NCI-H2227 (cell line): ENCODE data around the gene PPP2R5C.

Source experiments
- DNase-seq: peaks from one replicate; lab custom pipeline; 2025; ENCODE audit not compliant: unreplicated experiment; lab: John Stamatoyannopoulos, UW

PPP2R5C gene

GRCh38 chr14:101937926-101938767 is 176.6 kb downstream of the PPP2R5C start:
- DNase-seq, result no peak

DNA sequence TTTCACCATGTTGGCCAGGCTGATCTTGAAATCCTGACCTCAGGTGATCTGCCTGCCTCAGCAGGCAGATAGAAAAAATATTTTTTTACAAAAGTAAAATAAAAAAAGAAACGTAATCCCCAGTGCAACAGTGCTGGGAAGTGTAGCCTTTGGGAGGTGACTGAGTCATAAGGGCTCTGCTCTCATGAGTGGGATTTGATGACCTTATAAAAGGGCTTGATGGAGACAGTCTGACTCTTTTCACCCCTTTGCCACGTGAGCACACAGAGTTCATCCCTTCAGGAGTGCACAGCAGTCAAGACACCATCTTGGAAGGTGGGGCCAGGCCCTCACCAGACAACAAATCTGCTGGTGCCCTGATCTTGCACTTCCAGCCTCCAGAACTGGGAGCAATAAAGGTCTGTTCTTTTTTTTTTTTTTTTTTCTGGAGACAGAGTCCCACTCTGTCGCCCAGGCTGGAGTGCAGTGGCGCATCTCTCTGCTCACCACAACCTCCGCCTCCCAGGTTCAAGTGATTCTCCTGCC is 178.2 kb downstream of the PPP2R5C start:
- DNase-seq, result no peak

DNA sequence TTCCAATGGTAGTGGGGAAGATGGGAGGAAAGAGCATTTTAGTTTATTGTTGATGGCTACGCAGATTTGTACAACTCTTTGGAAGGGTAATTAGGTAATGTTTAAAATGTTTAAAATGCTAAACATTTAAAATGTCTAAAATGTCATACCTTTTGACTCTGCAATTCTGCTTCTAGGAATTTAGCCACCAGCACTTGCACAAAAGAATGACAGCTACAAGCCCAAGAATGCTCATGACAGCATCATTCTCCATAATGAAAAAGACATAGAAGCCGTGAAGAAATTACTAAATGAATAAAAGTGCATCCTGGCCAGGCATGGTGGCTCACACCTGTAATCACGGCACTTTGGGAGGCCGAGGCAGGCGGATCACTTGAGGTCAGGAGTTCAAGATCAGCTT is 182.9 kb downstream of the PPP2R5C start:
- no peak for DNase-seq

- no peak for DNase-seq
Measured at GRCh38 chr14:101945171-101945570, 183.7 kb downstream of the PPP2R5C start.

- DNase-seq, result peak; percentile 52
Measured at GRCh38 chr14:101947577-101947903, 186.0 kb downstream of the PPP2R5C start.

- DNase-seq, result peak; percentile 100
Measured at GRCh38 chr14:101947904-101948665, 186.6 kb downstream of the PPP2R5C start.

DNA sequence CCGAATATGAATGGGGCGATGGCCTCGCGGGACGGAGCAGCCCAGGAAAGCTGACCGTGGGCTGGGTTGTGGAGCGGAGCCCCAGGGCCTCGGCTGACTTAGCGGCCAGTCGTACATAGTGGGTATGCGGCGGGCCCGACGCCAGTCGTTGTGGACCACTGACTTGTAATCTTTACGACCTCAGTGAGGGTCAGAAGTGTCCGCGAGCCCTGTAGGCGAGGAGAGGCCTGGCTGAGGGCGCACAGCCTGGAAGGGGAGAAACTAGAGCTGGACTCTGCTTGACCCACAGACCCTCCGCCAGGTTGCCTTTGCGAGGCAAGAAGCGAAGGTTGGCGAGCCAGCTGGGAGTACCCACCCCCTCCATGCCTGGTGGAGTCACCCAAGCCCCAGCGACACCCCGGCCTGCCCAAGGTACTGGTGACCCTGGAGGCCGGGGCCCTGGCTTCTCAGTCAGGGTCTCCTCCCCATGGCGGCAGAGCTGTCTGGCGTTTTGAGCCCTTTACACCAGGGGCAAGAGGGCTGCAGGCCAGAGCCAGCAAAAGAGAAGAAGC is 187.2 kb downstream of the PPP2R5C start:
- no peak for DNase-seq

DNA sequence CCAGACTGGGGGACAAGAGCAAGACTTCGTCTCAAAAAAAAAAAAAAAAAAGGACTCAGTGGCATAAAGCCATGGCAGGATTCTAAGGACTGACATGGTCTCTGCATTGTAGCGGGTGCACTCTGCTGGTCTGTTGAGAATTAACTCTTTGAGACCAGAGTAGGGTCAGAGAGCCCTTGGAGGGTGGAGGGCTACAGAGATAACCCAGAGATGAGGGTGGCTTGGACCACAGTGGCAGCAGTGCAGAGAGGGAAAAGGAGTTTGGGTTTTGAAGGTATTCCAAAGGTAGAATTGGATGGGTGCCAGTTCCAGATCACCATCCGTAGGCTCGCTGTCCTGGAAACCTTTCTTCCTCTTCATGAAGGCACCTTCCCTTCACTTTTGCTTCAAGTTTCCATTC is 188.6 kb downstream of the PPP2R5C start:
- DNase-seq, result no peak

DNA sequence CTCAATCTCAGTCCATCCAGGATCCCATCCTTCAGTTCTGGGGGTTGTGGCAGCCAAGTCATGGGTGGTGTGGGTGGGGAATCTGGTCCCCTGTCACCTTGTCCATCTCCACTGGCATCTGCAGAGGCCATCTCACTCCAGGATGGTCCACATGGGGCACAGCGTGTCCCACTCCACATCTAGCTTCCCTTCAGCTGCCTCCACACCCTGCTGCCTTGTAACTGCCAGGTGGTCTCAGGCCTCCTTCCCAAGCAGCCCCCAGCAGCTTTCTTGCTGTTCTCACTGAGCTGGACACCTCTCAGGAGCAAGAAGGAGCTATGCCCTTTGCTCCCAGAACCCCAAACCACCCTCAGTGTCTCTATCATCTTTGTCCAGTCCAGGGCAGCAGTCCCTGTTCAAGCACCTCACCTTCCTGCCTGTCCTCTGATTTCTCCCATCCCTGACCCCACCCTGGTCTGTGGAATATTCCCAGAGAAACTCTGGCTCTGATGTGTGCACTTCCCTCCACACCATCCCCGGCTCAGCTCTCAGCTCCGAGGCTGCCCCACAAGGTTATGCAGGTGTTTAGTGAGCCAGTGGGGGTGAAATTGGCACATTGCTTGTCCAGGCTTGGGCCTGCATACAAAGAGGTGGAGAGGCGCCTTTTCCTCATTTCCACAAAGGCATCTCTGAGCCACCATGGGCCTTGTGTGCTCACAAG is 189.2 kb downstream of the PPP2R5C start:
- DNase-seq, result no peak

DNA sequence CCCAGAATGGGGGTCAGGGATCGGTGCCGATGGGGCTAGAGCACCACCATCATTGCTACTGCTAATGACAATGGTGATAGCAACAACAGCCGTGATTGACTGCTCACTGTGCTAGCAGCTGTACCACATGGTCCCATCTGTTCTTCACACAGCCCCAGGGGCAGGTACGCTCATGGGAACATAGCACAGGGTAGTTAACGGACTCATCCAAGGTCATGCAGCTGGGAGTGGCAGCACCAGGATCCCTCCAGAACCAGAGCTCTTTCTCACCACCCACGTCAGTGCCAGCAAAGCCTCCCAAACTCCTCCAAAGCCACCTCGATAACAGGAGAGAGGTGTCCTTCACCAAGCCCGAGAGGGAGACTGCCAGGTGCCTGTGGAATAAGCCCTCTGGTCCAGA is 191.6 kb downstream of the PPP2R5C start:
- no peak for DNase-seq

- no peak for DNase-seq
Measured at GRCh38 chr14:101954501-101954900, 193.0 kb downstream of the PPP2R5C start.

- no peak for DNase-seq
Measured at GRCh38 chr14:101955695-101956161, 194.2 kb downstream of the PPP2R5C start.

- DNase-seq, result no peak
Measured at GRCh38 chr14:101956179-101956885, 194.8 kb downstream of the PPP2R5C start.

DNA sequence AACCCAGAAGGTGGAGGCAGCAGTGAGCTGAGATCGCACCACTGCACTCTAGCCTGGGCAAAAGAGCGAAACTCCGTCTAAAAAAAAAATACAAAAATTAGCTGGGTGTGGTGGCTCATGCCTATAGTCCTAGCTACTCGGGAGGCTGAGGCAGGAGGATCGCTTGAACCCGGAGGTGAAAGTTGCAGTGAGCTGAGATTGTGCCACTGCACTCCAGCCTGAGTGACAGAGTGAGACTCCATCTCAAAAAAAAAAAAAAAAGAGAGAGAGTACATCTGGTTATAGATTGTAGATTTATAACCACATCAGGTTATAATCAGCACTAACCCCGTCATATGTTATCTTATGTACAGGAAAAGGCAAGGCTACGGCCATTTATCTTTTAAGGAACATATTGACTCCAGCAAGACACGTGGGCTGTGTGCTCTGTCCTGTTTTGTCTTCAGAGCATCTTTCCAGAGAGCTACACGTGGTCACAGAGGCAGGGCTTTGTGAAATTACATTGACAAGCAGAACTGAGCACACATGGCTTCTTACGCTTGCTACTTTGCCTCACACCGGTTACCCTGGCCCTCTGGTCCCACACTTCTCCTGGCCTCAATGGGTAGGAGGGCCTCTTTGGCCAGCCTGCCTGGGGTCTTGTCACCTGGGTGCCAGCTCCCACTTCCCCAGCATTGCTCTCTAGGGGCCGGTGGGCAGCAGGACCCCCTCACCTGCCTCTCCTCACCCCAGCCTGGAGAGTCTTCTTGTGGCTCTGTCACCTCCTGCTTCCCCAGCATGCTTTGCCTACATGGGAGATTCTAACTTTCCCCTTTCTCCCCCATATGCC is 196.1 kb downstream of the PPP2R5C start:
- DNase-seq, result no peak

DNA sequence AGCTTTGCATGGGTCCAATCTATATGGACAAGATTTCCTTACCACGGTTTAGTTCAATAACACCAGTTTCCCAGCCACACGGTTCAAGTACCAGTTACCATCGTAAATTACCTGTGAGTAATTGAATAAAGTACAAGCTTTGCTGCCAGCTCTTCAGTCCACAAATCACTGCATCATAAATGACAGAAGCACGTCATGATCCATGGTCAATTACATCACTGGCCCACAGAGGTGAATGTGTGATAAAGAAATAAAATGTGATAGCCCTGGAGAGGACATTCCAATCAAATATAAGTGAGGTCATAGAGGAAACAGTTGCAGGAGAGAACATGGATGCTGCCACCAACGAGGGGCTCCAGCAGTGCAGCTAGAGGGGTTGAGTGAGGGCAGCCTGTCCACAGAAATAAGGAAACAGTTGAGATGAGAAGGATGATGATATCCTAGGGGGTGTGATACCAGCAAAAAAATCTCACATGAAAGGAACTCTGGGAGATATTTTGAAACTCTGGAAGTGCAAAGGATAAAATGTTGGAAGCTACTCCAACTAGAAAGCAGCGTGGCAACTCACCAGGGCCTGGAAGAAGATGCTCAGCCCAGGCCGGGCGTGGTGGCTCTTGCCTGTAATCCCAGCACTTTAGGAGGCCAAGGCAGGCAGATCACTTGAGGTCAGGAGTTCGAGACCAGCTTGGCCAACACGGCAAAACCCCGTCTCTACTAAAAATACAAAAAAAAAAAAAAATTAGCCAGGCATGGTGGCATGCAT is 197.1 kb downstream of the PPP2R5C start:
- no peak for DNase-seq

DNA sequence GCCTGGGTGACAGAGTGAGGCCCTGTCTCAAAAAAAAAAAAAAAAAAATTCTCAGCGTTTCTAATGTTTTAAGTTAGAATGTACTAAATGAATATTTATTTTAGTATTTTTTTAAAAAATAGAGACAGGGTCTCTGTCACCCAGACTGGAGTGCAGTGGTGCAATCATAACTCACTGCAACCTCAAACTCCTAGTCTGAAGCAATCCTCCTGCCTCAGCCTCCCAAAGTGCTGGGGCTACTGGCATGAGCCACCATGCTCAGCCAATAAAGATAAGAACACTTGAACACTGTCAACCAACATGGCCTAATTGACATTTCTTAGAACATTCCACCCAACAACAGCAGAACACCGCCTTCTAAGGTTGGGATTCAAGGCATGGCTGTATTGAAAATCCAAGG is 197.8 kb downstream of the PPP2R5C start:
- DNase-seq, result no peak

DNA sequence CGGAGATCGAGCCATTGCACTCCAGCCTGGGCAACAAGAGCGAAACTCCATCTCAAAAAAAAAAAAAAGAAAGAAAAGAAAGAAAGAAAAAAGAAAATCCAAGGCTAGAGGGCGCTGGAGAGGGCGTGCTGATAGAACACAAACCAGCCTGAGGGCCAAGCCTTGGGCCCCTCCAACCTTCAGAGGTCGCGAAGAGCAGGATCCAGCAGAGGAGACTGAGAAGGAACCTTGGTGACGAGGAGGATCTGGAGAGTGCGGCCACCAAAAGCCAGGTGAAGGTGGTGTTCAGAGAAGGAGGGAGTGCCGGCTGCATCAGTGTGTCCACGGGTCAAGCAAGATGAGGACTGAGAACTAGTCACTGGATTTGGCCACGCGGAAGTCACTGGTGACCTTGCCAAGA is 198.7 kb downstream of the PPP2R5C start:
- DNase-seq, result peak; percentile 23

- DNase-seq, result peak; percentile 85
Measured at GRCh38 chr14:101961011-101961721, 199.7 kb downstream of the PPP2R5C start.
